TTC549 (cell line): Measurements from ENCODE around the gene CCL18.
"Not testable (repeated sequence)": the region's sequence is repeated elsewhere in the genome, so short reads cannot be mapped to it uniquely, and the experiment has no call there.

ENCODE experiments used
- FAIRE-seq: peaks from 2 replicates; lab custom pipeline; 2012; peaks lifted over from hg19 to GRCh38; lab: Jason Lieb, UNC

CCL18 gene

DNA sequence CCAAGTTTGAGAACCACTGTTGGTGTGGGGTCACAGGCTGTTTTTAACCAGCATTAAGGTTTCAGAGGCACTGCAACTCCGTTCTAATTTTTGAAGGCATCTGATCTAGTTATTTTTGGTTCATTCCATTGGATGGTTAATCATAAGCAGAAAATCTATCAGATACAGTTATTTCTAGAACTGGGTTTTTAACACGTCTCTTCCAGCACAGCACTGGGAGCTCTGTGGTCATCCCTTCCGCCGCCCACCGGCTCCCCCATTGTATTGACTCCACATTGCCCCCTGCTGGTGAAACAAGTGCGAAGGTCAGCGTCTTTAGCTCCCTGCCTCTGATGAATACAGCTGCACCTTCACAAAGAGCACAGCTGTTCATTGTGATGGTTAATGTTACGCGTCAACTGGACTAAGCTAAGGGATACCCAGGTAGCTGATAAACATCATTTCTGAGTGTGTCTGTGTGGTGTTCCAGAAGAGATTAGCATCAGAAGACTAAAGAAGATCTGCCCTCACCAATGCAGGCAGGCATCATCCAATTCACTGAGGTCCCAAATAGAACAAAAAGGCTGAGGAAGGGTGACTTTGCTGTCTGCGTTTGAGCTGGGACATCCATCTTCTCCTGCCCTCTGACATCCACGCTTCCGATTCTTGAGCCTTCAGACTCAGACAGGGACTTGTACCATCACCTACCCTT lies 8.5 kb downstream of the CCL18 start:
- FAIRE-seq = no peak

DNA sequence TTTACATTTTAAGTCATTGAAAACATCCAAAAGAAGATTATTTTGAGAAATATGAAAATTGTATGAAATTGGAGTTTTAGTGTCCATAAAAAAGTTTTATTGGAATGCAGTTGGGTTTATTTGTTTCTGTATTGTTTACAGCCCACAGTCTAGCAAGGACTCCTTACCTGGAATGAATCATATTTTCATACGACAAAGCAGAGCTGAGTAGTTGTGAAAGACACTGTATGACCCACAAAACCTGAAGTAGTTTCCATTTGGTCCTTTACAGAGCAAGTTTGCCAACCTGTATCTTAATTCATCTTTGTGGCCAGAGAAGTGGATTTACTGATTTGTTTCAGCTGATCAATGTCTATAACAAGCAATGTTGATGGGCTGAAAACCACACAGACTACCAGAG lies 10.3 kb downstream of the CCL18 start:
- FAIRE-seq = no peak

DNA sequence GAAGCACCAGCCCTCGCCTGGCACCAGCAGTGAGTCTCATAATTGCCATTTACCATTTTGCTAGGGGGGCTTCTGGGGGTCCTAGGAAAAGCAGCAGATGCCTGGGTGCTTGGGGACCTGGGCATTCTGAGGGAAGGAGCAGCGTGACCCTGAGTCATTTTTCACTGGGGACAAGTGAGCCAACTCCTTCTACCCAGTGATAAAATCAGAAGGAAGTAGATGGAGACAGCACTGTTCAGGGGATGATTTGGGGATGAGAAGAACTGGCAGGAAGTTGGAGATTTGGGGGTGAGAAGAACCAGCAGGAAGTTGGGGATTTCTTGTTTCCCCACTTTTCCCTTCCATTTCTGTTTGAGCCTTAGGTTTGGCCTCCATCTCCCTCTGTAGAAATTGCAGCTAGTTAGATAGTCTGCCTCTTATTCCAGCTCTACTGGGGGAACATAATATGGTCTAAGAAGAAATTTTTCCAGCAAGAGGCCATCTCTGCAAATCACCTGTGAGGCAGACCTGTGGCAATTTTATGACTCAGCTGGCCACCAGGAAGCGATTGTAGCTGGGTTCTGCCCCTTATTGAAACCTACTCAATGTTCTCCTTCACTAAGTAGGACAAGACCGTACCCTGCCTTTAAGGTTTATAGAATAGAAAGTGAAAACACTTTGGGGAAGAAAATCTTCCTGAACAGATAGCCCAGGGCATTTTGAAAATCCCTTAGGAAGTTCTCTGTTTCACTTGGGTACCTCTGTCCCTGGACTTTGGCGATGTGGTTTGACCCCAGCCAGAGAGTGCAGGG lies 17.8 kb downstream of the CCL18 start:
- FAIRE-seq = not testable (repeated sequence)

DNA sequence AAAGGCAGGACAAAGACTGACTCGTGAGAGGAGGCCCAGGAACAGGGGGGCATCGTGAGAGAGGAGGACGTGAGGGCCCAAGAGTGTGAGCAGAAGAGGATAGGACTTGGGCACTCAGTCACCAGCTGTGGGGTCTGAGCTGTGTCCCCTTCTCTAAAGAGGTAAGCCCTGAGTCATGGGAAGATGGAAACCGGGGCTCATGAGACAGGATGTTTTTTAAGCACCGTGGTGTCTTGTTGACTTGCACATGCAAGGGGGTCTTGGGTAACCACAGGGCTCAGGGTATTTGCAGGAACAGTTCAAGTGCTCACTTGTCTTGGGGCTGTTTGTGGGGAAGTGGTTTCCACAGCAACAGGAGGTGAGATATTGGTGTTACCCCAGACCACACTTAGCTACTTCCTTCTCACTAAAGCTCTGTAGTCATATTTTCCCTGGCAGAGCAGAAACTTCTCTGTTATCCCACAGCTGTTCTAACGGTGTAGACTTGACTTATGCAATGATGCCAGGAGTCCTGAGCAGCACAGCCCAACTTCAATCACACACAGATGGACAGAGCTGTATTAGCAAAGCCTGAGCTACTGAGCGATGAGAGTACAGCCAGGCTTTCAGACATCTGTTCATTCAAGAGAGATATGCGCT lies 18.5 kb downstream of the CCL18 start:
- FAIRE-seq = not testable (repeated sequence)

DNA sequence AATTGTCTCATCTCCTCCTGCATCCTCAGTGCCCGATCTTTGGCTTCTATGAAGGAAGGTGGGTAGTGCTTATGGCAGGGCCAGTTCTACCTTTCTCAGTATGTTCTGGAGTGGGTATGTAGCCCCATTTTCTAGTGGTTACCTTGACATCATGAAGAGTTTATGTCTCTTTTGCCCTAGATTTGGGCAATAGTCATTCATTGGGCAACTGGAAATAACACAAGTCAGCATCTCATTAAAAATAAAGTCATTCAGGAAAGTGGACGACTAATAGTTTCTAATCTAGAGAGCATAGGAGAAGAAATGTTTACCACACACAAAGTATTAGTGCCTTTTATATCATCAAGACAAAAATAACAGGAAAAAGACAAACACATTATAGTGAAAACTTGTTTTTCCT lies 19.6 kb downstream of the CCL18 start:
- not testable (repeated sequence) for FAIRE-seq

DNA sequence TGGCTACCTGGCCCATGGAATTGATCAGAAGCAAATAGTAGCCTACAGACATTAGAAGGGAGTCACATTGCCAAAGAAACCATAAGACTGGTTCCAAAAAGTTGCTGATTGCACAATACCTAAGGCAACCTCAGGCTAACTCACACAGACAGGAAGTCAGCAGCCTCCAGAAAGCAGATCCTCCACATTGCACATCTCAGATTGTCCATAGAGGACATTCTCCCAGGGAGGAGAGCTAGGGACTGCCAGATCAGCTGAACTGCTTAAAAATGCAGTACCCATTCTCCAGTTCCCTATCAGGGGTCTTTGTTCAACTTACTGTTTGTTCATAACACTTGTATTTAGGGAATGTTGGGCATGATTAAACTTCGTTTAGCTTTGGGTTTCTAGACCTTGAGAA lies 21.7 kb downstream of the CCL18 start:
- FAIRE-seq = no peak

DNA sequence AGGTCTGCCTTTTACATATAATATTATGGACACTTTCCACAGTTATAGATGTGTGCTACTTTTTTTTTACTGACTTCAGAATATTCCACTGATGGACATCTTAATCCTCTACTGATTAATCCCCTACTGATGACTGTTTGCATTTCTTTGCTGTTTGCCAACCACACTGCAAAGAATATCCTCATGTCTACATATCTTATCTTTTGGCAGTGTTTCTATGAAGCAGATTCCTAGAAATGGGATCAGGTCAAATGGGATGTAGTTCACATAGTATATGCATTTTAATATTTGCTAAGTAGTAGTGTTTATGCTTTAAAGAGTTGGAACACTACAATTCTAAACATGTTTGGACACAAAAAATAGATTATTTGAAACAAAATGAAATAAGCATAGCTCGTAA lies 22.7 kb downstream of the CCL18 start:
- no peak for FAIRE-seq

DNA sequence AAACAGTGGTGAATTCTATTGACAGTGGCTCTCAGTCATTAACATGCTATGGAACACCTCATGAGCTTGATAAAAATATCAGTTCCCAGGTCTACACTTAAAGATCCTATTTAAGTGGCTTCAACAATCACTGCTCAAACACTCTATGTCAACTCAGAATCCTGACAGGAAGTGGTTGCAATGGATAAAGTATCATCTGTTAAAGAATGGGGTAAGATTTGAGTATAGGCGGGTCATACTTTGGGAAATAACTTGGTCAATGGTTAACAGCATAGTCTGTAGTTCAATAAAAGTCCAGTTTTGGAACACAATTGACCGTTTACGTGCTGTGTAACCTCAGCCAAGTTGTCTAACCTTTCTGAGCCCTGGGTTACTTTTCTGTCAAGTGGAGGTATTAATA lies 23.4 kb downstream of the CCL18 start:
- FAIRE-seq = not testable (repeated sequence)

DNA sequence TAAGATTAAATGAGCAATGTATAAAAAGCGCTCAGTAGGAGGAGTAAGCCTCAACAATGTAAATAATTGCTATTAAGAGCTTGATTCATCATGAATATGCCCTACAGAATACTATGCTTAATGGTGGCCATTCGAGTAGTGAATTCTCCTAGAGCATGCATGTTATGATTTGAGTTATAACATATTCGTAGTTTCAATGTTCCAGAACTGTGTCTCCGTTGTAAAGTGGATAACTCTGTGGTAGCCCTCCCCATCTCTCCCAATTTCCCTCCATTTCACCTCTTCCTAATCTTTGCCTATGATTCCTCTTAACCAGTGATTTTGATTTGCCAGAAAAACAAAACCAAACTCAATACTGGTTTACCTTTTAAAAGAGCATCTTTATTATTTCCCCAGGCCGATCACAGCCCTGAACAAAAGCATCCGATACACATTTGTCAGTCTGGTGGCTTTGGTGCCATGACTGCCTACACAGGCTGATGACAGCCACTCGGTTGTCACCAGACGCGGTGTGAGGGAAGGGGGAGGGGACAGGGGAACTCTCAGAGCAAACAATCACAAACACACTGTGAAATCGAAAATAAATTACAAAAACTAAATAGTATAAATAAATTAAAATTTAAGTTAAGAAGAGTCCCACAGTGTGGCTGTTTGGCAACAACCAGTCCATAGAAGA lies 24.0 kb downstream of the CCL18 start:
- FAIRE-seq = not testable (repeated sequence)

DNA sequence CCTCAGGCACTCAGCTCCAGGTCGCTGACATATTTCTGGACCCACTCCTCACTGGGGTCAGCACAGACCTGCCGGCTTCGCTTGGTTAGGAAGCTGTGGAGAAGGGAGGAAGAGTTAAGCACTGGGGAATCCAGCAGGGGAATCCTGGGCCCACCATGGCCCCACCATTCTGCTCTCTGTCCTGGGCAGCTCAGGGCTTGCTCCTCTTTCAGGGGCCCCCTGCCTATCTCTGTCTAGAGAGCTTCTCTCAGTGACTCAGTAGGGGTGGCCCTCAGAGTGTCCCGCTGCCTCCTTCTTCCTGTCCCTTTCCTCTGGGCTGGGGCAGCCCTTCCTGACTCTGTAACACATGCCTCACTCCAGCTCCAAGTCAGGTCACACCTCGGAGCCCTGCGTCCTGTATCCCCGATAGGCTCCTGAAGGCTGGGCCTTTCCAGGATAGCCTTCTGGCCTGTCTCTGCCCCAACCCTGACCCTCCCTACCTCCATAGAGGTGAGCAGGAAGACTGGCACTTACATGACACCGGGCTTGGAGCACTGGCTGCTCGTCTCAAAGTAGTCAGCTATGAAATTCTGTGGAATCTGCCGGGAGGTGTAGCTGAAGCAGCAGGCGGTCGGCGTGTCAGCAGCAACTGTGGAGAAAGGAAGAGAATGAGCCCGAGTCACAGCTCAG lies 24.7 kb downstream of the CCL18 start:
- FAIRE-seq = no peak

DNA sequence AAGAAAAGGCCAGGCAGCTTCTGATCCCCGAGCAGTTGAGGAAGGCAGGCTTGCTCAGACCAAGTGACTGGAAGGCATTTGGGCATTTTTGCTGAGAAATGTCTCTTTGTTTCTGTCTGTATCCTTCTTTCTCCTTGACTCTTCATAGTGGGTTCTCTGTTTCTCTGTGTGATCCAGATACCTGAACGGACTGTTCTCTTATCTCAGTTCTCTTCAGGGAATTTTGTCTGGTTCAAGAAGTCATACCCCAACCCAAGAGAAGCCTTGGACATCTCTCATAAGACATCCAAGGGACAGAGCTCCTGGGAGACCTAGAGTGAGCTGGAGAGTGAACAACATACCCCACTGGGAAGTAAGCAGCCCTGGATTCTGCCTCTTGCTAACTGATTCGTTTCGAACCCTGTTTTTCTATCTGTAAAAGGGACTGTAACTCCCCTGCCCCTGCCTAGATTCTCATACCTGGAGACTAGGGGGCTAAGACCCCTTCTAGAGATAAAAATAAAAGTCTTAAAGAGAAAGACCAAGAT lies 25.3 kb downstream of the CCL18 start:
- no peak for FAIRE-seq

DNA sequence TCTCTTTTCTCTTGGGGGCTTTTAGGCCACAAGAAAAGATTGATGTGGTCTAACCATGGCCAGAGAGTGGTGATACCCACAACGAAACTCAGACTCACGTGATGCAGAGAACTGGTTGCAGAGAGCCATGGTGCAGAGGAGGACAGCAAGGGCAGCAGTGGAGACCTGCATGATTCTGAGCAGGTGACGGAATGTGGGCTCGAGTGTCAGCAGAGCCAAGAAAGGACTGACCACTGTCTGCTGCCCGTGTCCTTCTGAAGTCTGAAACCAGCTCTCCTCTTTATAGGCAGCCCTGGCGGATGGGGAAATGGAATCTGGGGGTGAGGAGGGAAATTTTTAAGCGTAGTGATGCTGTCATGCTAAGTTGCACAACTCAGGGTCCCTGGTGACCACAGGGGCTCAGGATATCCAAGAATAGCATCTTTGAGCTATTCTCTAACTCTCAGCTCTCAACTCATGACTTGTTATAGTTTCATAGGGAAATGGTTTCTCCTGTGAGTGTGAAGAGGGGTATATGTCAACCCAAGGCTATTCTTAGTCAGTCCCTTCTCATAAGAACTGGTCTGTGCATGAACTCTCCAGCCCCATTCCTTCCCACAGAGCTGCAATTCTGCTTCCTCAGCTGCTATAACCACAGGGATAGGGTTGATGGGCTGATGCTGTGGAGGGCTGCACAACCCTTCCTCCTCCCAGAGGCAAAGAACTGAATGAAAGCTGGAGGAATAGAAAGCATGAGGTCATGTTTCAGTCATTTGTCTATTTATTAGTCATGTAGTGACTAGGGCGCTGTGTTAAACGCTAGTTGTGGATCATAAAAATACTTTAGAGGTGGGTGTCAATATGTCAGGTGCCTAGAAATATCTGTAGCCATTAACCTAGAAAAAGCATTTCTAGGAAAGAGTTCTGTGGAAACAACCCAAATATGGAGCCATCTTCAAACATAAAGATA lies 26.1 kb downstream of the CCL18 start, which contains the start of gene CCL3:
TSS of gene CCL3 (minus strand) at position 256 of the 949 bp plus-strand sequence. CDS start at position 171, 85 bp downstream.
- no peak for FAIRE-seq

DNA sequence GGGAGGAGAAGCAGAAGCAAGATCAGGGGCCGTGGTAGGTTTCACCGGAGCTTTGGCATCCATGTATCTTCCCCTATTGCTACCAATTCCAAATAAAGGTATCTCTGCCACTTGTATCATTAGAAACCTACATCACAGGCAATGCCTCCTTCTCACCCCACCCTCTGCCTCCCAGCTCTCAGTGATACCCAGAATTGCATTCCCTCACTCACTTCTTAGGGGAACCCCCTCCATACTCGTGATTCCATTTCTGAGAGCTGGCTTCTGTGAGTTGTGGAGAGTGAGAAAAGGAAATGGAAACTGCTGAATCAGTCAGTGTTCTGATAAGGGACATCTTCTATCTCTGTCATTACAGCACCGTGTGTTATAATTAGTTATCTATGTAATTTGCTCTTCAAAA lies 28.2 kb downstream of the CCL18 start:
- no peak for FAIRE-seq

DNA sequence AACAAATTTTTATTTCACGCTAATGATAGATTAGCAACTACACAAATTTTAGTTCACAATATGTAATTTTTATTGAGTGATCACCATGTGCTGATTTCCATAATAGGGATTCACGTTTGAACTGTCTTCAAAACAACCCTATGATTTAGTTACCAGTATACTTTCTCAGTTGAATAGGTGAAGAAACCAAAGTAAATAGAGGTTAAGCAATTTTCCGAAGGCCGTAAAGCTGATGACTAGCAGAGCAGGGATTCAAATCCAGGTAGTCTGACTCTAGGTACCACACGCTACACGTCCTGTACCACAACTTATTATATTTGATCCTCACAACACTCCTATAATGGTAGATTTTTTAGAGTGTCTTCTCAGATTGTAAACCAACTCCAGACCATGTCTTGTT lies 28.6 kb downstream of the CCL18 start:
- not testable (repeated sequence) for FAIRE-seq

DNA sequence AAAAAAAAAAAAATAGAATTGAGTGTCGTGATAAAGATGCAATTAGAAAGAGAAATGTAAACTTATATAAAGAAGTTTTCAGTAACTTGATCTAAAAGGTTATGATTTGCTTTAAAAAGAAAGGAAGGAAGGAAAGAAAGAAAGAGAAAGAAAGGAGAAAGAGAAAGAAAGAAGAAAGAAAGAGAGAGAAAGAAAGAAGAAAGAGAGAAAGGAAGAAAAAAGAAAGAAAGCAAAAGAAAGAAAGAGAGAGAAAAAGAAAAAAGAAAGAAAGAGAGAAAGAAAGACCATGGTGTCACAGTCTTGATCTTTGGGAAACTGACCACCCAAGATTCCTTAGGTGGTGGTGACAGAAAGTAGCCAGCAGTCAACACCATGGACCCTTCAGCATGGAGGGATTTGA lies 30.2 kb downstream of the CCL18 start:
- no peak for FAIRE-seq

DNA sequence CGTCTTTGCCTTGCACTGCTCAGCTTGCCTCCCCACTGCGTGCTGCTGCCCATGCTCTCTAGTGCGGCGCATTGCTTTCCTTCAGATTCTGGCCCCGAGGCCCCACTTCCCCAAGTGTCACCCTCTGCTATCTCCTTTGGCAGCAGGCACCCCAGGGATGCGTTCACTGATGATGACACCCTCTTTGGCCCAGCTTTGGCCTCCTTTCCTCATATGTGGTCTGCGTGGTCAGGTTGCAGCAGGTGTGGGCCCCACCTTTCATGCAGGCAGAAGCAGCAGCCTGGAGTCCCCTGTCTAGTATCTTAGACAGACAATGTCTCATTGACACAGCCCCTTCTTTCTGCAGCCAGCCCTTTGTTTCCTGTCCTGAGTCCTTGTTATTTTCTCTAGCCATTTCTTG lies 30.7 kb downstream of the CCL18 start:
- no peak for FAIRE-seq

DNA sequence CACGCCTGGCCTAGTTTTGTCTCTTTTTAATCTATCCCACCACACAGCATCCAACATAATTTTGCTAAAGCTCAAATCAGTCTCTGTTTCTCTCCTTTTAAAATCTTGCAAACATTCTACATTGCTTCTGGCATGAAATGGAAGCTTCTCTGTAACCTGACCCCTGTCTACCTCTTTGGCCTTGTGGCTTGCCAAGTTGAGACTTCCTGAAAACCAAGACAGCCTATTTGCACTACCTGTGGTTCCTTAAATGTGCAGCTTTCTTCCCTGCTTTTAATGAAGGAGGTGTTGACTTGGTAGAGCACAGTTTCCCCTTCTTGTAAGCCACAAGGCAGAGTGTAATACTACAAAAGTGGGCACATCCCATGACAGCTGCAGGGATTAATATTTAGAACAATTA lies 31.9 kb downstream of the CCL18 start:
- no peak for FAIRE-seq

DNA sequence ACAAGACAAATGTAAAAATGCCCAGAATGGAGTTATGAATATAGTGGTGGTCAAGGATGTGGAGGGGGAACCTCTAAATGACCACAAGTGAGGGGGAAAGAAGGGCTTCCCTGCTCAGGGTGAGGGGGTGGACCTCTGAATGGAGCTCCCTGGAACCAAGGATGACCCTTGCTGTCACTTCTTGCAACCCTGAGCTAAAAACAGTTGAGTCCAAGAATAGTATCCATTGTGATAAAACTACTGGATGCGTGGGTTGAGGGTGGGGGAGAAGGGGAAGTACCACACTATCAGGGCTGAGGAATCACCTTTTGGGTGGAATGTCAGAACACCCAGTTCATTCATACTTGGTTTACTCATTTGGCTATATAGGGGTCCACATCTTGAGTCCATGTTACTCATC lies 34.9 kb downstream of the CCL18 start:
- not testable (repeated sequence) for FAIRE-seq

DNA sequence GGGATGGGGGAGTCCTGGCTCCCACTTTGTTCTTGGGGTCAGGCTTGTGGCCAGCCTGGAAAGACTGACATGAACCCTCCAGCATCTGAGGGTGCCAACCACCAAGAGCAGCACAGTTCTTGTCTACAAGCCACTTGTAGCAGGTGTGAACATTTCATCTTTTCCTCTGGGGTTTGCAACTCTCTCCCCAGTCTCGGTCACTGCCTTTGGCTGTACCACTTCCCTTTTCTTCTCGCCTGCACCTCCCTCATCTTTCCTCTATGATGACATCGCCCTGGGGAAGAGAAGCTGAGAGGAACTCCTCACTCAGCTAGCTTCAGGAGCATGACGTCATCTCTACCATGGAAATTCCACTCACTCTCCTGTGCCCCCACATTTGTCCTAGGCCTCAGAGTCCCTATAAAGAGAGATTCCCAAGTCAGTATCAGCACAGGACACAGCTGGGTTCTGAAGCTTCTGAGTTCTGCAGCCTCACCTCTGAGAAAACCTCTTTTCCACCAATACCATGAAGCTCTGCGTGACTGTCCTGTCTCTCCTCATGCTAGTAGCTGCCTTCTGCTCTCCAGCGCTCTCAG lies 39.4 kb downstream of the CCL18 start, which contains the start of gene CCL4:
TSS of gene CCL4 (plus strand) at position 427 of the 575 bp plus-strand sequence. CDS start at position 506, 79 bp downstream.
- not testable (repeated sequence) for FAIRE-seq

DNA sequence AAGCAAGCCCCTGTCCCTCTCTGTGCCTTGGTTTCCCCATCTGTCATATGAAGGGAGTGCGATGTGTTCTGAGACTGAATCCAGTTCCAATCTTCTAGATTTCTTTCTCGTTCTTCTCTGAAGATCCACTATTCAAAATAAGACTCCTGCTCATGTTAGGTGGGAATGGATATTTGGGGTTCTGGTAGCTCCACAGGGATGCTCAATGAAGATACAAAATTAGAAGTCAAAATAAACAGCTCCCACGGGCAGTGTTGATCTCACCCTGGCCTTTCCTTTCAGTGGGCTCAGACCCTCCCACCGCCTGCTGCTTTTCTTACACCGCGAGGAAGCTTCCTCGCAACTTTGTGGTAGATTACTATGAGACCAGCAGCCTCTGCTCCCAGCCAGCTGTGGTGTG lies 40.2 kb downstream of the CCL18 start:
- FAIRE-seq = not testable (repeated sequence)
